Stimulated activated CD4-positive, alpha-beta T cell treated with anti-CD3 and anti-CD28 coated beads, Interleukin-15, amount 100 ng/mL, for 48 hours (primary cell): ENCODE results near the gene SLAMF1.
"Not testable (repeated sequence)": the region's sequence is repeated elsewhere in the genome, so short reads cannot be mapped to it uniquely, and the experiment has no call there.

ENCODE experiments used
- DNase-seq, 2 donors: peaks; one replicate each; pipeline ENCODE4 v3.0.0-alpha.2; 2020; ENCODE audit warnings: low read depth in 2 of 2

The SLAMF1 gene

DNA sequence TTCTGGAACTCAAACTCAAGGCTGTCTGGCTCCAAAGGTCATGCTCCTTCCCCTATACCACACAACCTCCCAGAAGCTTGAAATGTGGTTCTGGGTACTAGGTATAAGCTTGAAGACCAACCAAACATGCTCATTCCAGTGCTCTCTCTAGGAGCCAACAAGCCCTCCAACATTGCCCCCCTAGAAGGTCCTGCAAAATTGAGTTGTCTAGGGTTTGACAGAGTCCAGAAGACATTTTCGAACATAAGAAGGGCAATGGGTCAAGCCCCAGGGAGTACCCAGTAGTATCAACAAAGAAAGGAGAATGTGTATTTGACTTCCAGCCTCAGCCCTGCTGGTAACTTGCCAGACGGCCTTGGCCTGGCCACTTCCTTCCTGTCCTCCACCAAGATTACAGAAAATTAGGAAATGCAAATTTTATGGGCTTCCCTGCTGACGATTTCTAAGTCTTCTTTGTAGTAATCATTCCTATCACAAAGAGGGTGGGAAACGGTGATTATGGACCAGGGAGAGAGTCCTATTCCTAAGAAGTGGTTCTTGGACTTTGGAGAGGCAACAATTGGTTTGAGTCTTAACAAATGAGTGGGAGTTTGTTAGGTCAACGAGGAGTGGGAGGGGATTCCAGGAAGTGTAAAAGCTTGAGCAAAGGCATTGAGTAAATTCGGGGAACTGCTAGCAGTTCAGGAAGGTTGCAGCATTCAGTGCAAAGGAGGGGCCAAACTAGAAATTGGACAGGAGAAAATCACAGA lies 18.7 kb upstream of the SLAMF1 start:
- DNase-seq: no peak

DNA sequence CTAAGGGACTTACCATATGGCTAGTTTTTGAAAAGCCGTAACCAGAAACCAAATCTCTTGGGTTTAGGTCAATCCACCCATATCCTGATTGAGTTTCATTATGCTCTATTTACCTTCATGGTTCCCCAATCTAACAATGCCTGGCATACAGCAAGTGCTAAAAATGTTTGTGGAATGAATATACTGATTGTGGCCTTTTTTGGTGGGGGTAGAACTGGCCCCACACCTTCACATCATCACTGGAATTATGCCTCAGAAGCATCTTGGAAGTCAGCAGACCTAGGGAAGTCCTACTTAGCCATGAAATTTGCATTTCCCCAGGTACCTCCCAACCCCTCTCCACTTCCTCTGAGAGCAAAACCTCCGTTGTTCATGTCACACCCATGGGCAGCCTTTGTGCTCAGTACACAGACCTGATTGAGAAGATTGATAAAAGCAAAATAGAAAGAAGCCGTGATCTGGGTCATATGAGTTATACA lies 17.8 kb upstream of the SLAMF1 start:
- DNase-seq: no peak

DNA sequence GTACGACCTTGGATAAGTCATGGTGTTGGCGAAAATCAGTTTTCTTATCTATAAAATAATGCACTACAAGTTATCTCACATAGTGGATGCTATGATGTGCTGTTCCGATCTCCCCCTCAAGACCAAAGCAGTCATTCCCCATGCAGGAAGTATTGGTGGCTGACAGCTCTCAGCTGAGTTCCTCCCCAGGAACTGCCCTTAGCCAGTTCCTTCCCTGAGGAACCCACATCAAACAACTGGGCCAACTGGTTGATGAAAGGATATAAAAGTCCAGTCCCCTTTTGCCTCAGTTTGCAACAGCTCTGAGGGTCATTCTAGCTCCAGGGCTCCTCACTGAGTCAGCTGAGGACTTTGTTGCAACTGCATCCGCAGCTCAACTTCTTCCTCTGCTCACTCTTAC lies 16.1 kb upstream of the SLAMF1 start:
- DNase-seq: no peak

DNA sequence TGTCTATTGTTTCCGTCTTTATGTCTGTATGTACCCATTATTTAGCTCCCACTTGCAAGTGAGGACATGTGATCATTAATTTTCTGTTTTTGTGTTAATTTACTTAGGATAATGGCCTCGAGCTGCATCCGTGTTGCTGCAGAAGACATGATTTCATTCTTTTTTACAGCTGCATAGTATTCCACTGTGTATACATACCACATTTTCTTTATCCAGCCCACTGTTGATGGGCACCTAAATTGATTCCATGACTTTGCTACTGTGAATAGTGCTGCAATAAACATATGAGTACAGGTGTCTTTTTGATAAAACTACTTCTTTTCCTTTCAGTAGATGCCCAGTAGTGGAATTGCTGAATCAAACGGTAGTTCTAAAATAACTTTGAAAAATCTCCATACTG lies 12.7 kb upstream of the SLAMF1 start:
- no peak for DNase-seq

DNA sequence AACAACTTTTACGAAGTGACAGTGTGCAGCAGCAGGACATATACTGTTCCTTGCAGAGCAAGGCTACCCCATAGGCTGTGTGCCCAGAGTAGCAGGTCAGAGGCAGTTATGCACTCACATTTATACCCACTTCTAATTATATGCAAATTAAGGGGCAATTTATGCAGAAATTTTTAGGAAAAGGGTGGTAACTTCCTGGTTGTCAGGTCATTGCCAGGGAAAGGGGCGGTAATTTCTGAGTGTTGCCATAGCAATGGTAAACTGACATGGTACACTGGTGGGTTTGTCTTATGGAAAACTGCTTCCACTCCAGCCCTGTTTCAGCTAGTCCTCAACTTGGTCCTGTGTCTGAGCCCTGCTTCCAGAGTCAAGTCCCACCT lies 12.0 kb upstream of the SLAMF1 start:
- no peak for DNase-seq

DNA sequence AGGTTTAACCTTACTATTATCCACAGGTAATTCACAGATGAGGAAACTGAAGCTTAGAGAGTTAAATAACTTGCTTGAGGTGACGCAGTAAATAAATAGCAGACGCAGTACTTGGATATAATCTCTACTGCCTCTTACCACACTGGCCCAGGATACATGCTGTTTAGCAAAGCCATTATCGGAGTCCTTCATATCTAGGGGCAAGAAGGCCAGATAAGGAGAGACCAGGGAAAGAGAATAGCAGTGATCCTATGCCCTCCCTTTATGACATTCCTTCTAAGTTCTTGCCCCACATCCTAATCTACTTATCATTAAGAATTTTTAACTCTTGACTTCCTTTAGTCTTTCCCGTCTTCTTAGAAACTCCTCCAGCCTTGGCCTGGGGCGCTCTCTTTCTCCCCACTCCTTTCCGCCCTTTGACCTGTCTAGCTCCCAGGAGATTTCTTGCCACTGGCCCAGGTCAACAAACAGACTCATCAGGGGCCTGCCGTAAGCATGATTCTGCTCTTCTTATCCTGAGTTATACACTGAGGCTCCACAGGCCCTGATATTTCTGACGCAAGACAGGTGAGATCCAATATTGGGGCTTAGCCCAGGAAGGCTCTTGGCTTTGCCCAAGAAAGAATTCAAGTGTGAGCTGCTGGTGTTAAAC lies 11.4 kb upstream of the SLAMF1 start:
- DNase-seq: no peak

DNA sequence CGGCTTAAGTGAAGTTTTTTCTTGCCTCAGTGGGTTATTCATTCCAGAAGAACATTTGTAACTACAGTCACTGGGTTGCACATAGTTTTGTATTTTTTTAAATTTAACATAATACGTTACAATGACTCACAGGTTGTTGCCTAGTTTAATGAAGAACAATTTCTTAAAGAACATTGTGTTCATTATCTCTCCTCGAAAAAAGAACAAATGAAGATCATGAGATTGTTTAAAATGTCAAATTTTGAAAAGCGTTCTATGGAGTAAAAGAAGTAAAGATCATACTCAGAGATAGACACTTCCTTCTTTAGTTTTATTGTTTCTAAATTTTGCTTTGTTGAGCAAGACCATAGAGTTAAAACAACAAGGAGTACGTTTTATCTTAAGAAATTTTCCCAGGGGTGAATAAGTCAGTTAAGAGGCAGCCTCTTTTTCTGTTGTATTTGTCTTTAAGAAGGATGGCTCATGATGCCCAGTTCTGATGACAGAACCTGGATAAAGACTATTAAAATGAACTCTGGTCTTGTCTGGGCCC lies 10.5 kb upstream of the SLAMF1 start:
- DNase-seq: no peak

DNA sequence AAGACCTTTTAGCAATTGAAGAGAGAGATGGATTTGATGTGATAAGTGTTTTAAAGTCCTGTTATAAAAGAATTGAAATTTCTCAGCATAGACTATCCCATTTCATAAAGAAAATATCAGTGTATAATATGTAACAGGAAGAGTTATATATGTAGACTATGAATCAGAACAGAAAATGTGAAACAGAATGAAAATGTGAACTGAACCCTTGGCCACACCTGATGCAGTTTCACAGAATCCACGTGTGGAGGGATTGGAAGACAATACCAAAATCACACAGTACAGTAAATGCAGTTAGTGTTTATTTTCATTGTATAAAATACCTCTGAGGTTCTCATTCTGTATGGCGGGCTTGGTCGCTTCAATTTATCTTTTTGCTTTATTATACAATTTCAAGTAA lies 9.9 kb upstream of the SLAMF1 start:
- DNase-seq: no peak

DNA sequence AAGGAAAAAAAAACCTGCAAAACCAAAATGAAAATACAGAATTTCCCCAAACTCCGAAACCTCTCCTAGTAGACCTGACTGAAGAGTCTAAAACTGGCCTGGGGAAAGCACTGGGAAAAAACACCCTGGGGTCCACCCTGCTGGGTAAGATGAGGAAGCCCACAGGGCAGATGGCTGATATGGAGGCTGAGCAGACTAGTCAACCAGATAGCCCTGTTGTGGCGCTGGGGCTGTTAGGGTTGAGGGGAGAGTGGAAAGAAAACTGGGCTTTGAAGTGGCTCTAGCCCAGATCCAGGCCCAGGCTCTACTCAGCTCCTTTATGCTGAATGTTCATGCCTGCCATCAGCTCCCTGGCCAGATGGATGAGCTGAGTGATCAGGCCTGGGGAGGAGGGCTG lies 6.8 kb upstream of the SLAMF1 start:
- DNase-seq: no peak

DNA sequence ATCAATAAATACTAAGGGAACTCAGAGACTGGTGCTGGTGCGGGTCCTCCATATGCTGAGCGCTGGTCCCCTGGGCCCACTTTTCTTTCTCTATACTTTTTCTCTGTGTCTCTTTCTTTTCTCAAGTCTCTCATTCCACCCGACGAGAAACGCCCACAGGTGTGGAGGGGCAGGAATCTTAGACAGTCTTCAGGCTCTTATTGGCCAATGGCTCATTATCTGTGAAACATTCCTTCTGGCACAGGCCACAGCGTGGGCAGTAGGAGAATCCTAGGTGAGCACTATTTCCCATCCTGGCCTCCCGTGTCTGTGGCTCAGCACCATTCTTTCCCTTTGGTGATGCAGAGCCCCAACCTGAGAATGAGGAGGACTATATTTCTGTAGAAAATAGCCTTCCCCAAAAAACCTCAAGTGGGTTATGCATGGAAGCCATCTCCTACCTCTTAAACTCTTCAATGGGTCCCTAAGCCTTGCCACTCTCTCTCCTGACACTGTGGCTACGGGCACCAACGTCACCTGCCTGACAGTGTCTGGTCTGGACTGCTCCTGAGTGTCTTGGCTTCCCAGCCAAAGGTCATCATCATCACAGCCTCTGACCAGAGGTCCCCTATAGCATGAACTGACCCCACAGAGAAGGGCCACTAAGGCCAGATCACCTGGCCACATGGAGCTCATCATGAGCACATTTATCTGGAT lies 6.2 kb upstream of the SLAMF1 start:
- no peak for DNase-seq

DNA sequence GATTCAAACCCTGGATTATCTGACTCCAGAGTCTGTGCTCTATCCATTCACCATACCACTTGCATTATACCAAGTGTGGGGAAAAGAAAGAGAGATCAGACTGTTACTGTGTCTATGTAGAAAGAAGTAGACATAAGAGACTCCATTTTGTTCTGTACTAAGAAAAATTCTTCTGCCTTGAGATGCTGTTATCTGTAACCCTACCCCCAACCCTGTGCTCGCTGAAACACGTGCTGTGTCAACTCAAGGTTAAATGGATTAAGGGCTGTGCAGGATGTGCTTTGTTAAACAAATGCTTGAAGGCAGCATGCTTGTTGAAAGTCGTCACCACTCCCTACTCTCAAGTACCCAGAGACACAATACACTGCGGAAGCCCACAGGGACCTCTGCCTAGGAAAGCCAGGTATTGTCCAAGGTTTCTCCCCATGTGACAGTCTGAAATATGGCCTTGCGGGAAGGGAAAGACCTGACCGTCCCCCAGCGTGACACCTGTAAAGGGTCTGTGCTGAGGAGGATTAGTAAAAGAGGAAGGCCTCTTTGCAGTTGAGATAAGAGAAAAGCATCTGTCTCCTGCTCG lies 5.3 kb upstream of the SLAMF1 start:
- not testable (repeated sequence) for DNase-seq

DNA sequence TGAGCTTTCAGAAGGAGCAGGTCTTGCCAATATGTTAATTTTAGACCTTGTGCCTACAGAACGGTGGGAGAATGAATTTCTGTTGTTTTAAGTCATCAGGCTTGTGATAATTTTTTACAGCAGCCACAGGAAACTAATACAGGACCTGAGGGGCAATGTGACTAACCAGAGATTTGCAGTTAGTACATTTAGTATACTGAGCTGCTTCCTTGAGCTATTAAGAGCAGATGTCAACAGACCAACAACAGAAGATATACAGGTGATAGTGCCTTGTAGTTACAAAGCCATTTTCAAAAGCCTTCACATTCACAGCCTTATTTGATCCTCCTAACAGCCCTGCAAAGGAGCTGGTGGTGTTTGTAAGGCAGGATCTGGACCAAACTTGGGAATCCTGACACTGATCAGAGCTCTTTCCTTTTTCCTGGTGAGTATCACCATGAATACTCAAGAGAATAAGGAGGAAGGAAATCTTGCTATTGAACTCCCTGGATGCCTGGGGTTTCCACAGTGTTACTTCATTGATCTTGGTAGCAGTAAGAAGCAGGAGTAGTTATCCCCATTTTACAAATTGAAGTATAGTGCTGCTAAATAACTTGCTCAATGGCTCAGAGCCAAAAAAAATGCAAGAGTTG lies 4.7 kb upstream of the SLAMF1 start:
- no peak for DNase-seq

DNA sequence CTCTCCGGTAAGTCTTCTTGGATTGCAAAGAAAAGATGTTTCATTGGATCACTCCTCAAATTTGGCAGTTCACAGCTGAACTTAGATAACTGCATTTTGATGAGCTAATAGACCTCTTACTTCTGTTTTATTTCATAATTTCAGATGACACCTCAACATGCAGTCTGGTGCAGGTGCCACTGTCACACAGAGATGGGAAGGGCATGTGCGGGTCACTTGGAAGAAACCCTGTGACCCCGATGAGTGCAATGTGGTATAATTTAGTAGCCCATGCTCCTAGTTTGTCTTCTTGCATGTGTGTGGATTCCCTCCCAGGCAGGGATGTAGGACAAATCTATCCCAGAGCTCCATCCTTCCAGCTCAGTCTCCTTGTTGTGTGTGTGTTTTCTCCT lies 481 bp upstream of the SLAMF1 start:
- DNase-seq: no peak

DNA sequence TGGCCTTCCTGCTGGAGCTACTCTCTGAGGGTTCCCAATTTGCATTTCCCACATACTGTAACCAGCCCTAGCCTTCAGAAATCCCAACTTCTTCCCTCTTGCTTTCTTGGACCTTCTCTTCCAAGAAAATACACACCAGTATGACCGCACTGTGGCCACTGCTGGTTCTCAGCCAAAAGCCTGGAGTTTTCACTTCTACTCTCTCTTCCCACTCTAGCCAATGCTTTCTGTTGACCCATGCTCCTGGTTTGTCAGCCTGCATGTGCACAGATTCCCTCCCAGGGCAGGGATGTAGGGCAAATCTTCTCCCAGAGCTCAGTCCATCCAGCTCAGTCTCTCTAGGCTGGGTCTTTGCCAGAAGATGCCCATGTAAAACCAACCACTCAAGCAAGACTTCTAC lies 664 bp downstream of the SLAMF1 start:
- DNase-seq: no peak

DNA sequence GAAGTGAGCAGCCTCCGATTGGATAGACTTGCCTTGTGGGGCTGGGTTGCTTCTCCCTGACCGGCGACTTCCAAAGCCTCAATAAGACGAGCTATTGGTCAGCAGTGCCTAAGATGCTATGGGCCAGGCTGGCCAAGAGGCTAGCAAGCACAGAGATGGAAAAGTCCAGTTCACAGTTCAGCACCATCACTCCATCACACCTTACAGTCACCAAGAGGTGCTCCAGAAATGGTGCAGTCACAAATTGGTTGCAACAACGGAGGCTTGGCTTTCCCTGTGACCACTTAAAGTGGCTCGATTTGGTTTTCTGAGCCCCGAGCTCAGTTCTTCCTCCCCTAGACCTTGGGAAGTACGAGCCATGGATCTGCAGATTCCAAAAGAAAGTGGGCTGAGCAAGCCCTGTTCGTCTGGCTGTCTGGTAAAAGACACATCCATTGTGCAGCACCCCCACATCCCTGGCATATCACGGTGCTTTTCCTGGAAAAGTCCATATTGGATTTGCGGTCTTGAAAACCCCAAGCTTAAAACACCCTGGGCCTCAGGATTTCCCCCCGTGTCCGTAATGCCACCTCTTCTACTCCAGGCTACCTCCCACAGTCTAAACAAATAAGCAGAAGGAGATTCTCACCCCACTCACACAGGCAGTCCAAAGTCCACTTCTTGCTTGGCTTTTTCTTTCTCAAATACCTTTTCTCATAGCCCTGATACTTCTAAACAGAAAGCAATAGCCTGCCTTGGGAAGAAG lies 1.3 kb downstream of the SLAMF1 start:
- DNase-seq: no peak

DNA sequence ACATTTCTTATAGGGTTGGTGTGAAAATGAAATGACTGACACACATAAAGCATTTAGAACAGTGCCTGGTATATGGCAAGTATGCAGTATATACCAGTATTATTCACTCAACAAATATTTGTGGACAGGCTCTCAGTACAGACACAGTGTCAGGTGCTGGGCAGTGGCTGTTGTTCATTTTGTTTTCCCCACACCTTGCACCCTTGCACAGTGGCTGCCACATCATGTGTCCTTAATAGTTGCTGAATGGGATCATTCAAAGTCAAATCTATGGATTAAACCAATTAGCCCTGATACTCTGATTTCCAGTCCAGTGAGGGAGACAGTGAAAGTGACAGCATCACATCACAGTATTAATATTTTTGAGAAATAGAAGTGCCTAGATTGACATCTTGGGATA lies 2.4 kb downstream of the SLAMF1 start:
- DNase-seq: no peak

DNA sequence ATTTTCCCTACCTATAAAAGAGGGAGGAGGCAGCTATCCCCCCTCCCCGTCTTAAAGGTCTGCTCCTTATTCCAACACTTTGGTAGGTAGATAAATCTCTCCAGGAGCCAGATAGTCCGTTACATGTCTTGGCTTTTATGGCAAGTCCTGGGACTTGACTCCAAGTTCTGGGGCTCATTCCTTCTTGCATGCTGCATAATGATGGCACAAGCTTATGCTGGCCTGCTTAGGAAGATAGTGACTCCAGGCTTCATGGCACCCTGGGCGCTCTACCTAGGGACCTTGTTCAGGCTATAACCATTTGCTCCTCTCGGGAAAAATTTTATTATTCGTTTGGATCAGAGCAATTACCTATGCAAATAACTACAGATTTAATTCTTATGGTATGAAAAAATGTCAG lies 3.7 kb downstream of the SLAMF1 start:
- no peak for DNase-seq

DNA sequence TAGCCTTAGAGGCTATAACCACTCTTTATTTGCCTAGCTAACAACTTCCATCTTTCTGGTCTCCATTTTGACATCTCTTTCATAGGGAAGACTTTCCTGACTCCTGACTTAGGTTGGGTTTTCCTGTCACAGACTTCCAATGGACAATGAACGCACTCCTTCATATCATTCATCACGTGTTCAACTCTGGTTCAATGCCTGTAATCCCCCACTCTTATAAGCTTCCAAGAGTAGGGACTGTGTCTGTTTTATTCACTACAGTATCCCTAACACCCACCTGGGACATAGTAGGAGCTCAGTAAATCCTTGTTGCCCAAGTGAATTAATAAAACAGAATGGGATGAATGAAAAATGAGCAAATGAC lies 4.6 kb downstream of the SLAMF1 start:
- DNase-seq: no peak

DNA sequence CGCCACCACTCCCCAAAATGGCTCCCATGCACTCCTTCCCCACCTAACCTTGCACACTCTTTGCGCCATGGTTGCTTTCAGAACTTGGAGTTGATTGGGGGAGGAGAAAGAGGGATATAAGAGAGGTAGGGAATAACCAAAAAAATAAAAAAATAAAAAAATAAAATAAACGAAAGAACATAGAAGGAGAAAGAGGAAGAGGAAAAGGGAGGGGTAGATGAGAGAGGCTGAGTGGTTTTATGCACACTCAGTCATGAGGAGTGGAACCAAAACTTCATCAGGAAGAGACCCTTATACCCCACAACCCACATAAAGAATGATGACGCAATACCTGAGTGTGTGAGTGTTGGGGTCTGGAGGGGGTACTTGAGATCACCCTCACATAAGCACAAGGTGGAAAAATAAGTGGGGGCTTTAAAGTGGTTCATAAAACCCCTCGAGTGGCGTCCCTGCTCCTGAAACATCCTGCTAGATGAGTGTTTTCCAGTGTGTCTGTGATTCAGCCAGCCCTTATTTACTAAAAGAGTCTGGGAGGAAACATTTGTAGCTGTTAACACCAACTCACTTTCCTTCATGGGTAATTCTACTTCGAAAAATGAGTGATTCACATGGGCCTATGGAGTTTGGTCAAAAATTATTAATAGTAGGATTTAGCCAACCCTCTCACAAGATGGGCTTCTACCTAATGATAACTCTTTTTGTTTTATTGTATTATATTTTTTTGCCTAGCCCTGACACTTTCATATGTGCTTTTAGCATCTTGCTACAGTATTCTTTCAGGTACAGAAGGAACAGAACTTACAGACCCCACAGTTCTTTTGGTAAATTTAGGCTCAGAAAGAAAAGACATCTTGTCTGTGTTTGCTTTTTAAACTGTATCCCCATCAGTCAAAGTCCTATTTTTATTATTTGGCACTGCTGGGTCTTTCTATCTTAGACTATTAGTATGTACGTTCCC lies 5.2 kb downstream of the SLAMF1 start:
- DNase-seq: no peak
